NCI-H2029 (cell line): ENCODE results near the gene FRMD7.
A peak's percentile ranks its signal among the peaks of the same experiment; 100 is the strongest.
"Not testable (repeated sequence)": the region's sequence is repeated elsewhere in the genome, so short reads cannot be mapped to it uniquely, and the experiment has no call there.

Experiments
- DNase-seq: peaks from one replicate; lab custom pipeline; 2025; lab: John Stamatoyannopoulos, UW

Gene FRMD7, protein sequence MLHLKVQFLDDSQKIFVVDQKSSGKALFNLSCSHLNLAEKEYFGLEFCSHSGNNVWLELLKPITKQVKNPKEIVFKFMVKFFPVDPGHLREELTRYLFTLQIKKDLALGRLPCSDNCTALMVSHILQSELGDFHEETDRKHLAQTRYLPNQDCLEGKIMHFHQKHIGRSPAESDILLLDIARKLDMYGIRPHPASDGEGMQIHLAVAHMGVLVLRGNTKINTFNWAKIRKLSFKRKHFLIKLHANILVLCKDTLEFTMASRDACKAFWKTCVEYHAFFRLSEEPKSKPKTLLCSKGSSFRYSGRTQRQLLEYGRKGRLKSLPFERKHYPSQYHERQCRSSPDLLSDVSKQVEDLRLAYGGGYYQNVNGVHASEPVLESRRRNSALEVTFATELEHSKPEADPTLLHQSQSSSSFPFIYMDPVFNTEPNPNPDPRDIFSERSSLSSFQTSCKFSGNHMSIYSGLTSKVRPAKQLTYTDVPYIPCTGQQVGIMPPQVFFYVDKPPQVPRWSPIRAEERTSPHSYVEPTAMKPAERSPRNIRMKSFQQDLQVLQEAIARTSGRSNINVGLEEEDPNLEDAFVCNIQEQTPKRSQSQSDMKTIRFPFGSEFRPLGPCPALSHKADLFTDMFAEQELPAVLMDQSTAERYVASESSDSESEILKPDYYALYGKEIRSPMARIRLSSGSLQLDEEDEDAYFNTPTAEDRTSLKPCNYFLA

GRCh38 chrX:132127743-132128142, at the start of gene FRMD7:
FRMD7 (minus strand) TSS chrX:132128020; CDS start chrX:132127844, 176 bp downstream.
- DNase-seq = no peak

DNA sequence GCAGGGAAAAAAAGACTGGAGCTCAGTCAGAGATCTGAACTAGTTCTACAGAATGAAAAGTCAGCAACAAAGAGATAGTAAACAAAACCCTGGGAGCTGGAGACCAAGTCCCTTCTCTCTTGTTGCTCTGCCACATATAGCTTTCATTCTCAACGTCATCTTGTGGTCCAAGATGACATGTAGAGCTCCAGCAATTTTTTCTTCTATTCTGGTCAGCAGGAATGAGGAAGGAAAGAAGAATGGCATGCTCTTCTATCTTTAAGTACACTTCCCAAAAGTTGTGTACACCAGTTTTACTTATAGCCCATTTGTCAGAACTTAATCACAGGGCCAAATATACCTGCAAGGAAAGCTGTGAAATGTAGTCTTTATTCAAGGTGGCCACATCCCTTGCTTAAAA, 45.8 kb upstream of the FRMD7 start:
- DNase-seq = no peak

- no peak for DNase-seq
Measured at GRCh38 chrX:132171881-132172280, 44.1 kb upstream of the FRMD7 start.

DNA sequence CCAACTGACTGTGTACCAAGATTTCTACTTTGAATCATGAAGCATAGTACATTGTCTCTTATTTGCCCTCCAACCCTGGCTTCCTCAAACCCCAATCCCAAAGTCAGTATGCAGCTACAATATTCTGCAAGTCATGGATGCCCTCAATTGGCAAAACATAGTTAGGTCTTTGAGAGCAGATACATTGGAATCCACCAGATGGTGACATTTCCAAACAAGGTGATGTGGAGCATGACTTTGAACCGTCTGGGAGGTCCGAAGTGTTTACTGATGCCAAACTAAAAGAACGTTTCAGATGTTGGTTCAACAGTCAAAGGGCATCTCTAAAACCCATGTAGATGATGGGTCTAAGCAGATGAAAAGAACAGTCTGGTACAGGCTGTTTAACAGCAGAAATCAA, 43.7 kb upstream of the FRMD7 start:
- DNase-seq = no peak

DNA sequence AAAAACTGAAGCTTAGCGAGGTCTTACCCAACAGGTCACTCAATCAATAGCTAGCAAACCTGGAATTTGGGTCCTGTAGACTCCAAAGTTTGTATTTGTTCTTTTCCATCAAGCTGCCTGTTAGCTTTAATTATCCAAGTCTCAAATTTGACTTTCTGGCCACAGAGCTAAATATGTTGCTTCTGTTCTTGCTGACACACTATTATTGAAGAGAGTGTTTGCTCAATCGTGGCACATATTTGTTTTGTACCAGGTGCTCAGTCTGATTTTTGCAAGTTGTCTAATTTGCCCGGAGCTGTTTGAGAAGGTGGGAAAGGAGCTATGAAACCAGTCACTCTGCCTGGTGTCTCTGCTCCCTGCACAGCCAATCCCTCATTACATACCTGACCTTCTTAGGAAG, 41.7 kb upstream of the FRMD7 start:
- DNase-seq = no peak

DNA sequence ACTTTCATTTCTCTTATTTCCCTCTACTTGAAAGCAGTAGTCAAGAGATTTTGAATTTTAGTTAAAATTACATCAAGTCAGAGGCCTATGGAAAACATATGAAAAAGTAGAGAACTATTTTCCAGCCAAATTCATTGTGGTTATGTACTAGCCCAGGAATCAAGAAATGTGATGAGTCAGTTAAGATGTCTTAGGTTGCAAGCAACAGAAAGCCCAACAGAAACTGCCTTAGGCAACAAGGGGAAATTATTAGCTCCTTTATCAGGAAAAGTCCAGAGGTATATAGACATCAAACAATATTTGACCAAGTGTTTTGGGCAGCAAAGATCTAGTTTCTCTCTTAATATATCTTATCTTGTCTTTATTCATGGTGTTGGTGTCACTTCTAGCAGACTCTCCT, 37.8 kb upstream of the FRMD7 start:
- DNase-seq = no peak

GRCh38 chrX:132165005-132165404, 37.2 kb upstream of the FRMD7 start:
- no peak for DNase-seq

DNA sequence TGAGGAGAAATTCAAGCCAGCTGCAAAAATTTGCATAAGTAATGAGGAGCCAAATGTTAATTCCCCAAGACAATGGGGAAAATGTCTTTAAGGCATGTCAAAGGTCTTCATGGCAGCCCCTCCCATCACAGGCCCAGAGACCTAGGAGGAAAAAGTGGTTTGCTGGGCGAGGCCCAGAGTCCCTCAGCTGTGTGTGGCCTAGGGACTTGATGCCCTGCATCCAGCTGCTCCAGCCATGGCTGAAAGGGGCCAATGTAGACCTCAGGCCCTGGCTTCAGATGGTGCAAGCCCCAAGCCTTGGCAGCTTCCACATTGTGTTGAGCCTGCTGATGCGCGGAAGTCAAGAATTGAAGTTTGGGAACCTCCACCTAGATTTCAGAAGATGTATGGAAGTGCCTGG, 35.3 kb upstream of the FRMD7 start:
- not testable (repeated sequence) for DNase-seq

- no peak for DNase-seq
Measured at GRCh38 chrX:132153166-132153565, 25.3 kb upstream of the FRMD7 start.

- no peak for DNase-seq
Measured at GRCh38 chrX:132146456-132146855, 18.6 kb upstream of the FRMD7 start.

GRCh38 chrX:132144061-132144460, 16.2 kb upstream of the FRMD7 start:
- no peak for DNase-seq

DNA sequence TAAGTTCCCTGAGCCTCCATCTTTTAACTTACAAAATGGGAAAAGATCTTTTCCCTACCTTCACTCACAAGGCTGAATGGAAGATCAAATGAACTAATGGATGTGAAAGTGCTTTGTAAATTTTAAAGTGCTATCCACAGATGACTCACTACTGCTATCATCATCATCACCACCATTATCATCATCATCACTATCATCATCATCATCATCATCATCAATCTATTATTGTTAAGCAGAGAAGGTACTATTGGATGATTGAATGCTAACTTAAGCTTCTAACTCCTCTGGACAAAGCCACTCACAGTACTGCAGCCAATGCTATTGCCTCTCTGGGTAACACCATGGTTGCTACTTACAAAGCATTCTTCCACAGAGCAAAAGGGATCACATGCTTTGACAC, 1.9 kb downstream of the FRMD7 start:
- no peak for DNase-seq

- no peak for DNase-seq
Measured at GRCh38 chrX:132120913-132121312, 6.9 kb downstream of the FRMD7 start.

GRCh38 chrX:132119821-132120515, 7.9 kb downstream of the FRMD7 start:
- DNase-seq = no peak

GRCh38 chrX:132119283-132119682, 8.5 kb downstream of the FRMD7 start:
- DNase-seq = no peak

DNA sequence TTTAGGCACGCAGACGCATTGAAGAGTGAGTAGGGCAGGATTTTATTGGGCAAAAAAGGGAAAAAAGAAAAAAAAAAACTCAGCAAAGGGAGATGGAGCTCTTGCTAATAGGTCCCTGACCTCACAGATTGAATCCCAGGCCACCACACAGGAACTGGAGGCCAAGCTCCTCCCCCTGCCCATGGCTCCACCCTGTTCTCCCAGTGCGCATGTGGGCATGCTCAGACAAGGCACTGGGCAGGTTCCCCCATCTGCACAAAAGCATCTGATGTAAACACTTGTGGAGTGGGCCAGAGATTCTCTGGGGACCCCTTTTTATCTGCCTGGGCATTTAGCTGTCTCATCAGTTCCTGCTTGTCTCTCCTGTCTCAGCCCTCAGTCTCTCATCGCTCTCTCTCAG, 9.5 kb downstream of the FRMD7 start:
- DNase-seq = no peak

DNA sequence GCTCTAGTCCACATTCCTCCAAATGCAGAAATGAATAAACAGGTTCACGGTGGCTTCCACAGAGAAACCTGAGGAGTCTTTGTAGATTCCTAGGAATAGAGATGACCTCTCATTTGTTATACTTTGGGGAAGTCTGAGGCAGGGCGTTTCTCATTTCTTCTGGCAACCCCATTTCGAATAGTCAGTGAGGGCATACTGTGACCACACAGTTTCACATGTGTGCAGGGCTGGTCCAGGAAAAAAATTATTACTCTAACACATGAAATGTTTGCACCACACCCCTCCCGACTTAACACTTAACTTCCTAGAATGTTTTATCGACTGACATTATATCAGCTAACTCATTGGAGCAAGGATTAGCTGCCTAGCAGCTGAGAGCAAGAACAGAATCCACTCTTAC, 12.0 kb downstream of the FRMD7 start:
- DNase-seq = no peak

DNA sequence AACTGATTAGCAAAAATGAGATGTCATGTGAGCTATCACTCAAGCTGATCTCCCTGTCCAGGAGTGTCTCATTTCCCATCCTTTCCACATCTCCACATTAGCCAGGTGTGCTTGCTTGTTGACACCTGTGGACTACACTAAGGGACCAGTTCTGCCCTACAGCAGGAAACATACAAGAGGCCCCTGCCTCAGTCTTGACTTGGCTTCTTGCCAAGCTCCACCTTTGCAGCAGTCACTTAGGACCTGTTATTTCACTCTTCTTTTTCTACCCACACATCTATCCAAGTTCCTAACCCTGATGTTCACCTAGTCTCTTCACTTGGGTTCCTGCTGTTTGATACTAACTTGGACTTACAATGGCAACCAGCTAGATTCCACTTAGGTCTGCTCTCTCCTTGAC, 13.2 kb downstream of the FRMD7 start:
- peak; percentile 13 for DNase-seq

DNA sequence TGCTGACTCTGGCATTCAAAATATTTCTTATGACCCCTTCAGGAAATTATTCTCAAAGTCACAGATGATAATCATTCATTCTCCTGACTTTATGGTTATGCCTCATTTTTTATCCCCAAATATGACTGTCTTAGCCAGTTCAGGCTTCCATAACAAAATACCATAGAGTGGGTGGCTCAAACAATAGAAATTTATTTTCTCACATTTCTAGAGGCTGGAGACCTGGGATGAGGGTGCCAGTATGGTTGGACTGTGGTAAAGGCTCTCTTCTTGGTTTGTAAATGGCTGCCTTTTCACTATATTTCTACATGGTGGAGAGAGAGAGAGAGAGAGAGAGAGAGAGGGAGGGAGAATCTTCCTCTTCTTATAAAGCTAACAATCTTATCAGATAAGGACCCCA, 20.5 kb downstream of the FRMD7 start:
- no peak for DNase-seq

- DNase-seq = no peak
Measured at GRCh38 chrX:132101799-132102198, 26.0 kb downstream of the FRMD7 start.

DNA sequence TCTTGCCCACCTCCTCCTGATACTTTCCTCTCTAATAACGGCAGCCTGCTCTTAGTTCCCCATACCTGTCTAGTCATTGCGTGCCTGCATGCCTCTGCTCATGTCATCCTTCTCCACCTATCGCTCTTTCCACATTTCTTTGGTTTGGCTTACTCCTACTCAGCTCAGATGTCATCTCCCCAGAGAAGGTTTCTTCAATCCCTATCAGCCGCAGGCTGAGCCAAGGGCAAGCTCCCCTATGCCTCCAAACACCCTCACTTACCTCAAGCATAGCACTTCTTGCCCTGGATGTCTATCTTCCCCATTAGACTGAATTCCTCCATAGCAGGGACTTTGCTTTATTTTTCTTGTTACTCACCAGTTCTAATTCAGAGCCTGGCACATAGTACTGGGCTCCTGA, 26.6 kb downstream of the FRMD7 start:
- no peak for DNase-seq

- DNase-seq = not testable (repeated sequence)
Measured at GRCh38 chrX:132098704-132099103, 29.1 kb downstream of the FRMD7 start.

DNA sequence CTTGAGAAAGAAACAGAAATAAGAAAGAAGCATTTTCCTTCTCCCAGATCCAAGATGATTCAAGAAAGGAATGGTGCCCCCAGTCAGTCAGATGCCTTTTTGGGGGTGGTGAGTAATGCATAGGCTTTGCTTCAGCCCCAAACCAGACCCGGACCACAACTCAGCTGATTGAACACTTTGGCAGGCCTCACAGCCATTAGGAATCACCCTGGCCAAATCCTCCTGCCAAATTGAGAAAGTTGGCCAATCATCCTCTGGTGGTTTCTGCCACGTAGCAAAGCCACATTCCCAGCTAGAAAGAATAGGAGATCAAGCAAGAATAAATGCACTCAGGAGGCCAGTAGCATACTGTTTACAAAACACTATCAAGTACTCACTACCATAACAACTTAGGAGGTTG, 33.7 kb downstream of the FRMD7 start:
- DNase-seq = no peak
